RWPE2 (cell line): ENCODE results near the gene ME1.

Source experiments
- ATAC-seq: fragments of 200-7000 bp; cut with Tn5 transposase; 3 replicates; pipeline ENCODE4 v1.9.1; 2021; ENCODE audit warnings: low read depth
- DNase-seq: peaks from one replicate; pipeline ENCODE4 v3.0.0-alpha.2; 2020; ENCODE audit warnings: low spot score
- H3K27ac ChIP-seq: fragments of 450-650 bp; 2 replicates; pipeline ENCODE4 v1.5.1; 2017; ENCODE audit warnings: mild to moderate bottlenecking; ENCODE audit not compliant: poor library complexity, severe bottlenecking
- H3K27me3 ChIP-seq: fragments of 250-450 bp; sonication (Bioruptor Pico); 2 replicates; pipeline ENCODE4 v1.5.1; 2021; ENCODE audit warnings: mild to moderate bottlenecking, moderate library complexity; ENCODE audit not compliant: insufficient read depth, poor library complexity, severe bottlenecking
- H3K36me3 ChIP-seq: fragments of 250-450 bp; sonication (Bioruptor Pico); 2 replicates; pipeline ENCODE4 v1.5.1; 2020; ENCODE audit warnings: low read depth, mild to moderate bottlenecking, moderate library complexity
- H3K4me1 ChIP-seq: fragments of 250-450 bp; sonication (Bioruptor Pico); 2 replicates; pipeline ENCODE4 v1.5.1; 2021; ENCODE audit warnings: mild to moderate bottlenecking, moderate library complexity; ENCODE audit not compliant: insufficient read depth, poor library complexity, severe bottlenecking
- H3K4me3 ChIP-seq: fragments of 250-450 bp; sonication (Bioruptor Pico); 2 replicates; pipeline ENCODE4 v1.5.1; 2021; ENCODE audit warnings: mild to moderate bottlenecking, moderate library complexity; ENCODE audit not compliant: severe bottlenecking
- H3K9me3 ChIP-seq: fragments of 250-450 bp; sonication (Bioruptor Pico); 2 replicates; pipeline ENCODE4 v1.5.1; 2021; ENCODE audit warnings: mild to moderate bottlenecking, moderate library complexity; ENCODE audit not compliant: severe bottlenecking
- TF ChIP-seq, protein P1 (sequence below): fragments of 450-650 bp; IDR thresholded peaks from one replicate; pipeline ENCODE4 v1.5.1; 2017; ENCODE audit warnings: mild to moderate bottlenecking, moderate library complexity; ENCODE audit not compliant: poor library complexity, severe bottlenecking

ME1 gene

DNA sequence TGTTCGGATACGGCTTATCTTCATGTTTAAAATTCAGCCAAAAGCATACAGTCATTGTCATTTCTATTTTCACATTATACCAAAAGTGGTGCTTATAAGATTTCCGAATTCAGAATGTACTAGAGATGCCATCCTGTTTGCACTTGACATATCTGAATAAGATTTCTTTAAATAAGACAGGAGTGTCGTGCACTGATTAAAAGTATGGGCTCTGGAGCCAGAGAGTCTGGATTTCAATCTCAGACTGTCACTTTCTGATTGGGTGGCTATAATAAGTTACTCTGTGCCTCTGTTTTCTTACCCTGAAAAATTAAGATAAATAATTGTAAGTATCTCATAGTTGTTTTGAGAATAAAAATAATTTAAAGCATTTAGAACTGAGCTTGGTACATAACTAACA is 144.9 kb downstream of the ME1 start:
- TF ChIP-seq, protein P1, sequence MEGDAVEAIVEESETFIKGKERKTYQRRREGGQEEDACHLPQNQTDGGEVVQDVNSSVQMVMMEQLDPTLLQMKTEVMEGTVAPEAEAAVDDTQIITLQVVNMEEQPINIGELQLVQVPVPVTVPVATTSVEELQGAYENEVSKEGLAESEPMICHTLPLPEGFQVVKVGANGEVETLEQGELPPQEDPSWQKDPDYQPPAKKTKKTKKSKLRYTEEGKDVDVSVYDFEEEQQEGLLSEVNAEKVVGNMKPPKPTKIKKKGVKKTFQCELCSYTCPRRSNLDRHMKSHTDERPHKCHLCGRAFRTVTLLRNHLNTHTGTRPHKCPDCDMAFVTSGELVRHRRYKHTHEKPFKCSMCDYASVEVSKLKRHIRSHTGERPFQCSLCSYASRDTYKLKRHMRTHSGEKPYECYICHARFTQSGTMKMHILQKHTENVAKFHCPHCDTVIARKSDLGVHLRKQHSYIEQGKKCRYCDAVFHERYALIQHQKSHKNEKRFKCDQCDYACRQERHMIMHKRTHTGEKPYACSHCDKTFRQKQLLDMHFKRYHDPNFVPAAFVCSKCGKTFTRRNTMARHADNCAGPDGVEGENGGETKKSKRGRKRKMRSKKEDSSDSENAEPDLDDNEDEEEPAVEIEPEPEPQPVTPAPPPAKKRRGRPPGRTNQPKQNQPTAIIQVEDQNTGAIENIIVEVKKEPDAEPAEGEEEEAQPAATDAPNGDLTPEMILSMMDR, result no peak
- no peaks in the 10 kb centered on the region for H3K4me1 ChIP-seq
- no peaks in the 10 kb centered on the region for H3K36me3 ChIP-seq
- DNase-seq (no peak), ATAC-seq (no peak)
- H3K27me3 ChIP-seq, result no peaks in the 10 kb centered on the region
- no peak overlapping the region for H3K4me3 ChIP-seq
- no peak overlapping the region for H3K27ac ChIP-seq
- H3K9me3 ChIP-seq, result no peaks in the 10 kb centered on the region

DNA sequence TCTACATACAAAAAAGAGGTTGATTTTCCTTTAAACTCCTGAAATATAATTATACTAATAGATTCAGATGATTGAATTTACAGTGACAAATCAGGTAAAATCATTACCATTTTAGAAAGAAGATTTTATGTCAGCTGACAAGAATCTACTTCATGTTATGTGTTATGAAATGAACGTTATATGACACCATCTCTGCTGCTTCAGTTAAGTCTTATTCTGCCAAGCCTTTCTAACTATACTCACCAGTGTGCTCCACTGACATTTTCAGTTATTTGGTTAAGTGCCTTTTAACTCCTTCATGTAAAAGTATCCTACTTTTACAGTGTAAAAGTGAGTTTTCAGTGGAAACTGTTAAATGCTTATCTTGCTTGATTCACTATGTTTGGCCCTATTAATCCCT is 157.3 kb downstream of the ME1 start:
- Histone ChIP-seq H3K4me1 (peaks cover 9% of the 10 kb centered on the region), H3K4me3 (no peak overlapping the region), H3K27me3 (no peaks in the 10 kb centered on the region), H3K36me3 (no peaks in the 10 kb centered on the region), H3K27ac (no peak overlapping the region), H3K9me3 (no peaks in the 10 kb centered on the region)
- ATAC-seq (no peak), DNase-seq (no peak)
- TF ChIP-seq, protein P1, result no peak

DNA sequence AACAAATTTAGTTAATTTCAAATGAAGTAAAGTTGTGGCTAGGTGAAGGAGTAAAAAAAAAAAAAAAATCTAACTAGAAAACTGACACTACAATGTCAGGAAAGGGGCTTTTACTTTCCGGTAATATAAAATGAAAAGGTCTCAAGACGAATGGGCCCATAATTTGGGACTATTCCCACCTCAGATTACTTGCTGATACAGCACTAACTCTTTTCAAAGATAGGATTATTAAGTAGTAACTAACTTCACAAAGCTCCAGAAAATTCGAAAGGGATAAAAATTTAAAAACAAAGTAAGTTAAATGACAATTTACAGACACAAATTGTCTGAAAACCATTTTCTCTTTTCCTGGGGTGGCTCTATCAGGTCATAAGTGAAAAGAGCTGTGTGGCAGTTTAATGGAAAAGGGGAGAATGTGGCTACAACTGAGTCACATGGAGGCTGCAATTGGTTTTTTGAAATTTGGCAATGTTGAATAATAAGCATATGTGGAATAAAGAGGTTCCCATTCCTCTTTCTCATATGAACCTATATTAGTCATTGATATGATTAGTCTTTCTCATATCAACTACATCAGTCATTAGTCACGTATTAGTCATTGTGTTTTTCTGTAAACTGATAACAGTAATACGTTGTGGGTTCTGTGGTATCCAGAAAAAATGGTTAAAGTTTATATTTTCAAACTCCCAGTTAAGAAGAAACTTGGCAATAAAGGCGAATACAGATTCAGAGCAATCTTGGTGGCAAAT is 159.7 kb downstream of the ME1 start:
- TF ChIP-seq, protein P1, result no peak
- Histone ChIP-seq H3K4me3 (no peak overlapping the region), H3K36me3 (no peaks in the 10 kb centered on the region; the same call in 1 of the 2 replicates), H3K9me3 (no peaks in the 10 kb centered on the region), H3K4me1 (peaks cover 9% of the 10 kb centered on the region), H3K27me3 (no peaks in the 10 kb centered on the region), H3K27ac (no peak overlapping the region)
- ATAC-seq (peak; percentile 90), DNase-seq (no peak)

DNA sequence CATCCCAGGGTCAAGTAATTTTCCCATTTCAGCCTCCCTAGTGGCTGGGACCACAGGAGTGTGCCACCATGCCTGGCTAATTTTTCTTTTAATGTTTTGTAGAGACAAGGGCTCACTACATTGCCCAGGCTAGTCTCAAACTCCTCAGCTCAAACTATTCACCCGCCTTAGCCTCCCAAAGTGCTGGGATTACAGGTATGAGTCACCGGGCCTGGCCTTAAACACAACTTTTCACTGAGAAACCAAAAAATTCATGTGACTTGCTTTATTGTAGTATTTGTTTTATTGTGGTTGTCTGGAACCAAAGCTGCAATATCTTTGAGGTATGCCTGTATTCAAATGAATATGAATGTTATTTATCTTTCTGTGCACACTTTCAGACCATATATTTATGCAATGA is 165.5 kb downstream of the ME1 start:
- TF ChIP-seq, protein P1, result no peak
- peaks cover 5% of the 10 kb centered on the region for H3K4me1 ChIP-seq
- no peak overlapping the region for H3K4me3 ChIP-seq
- no peaks in the 10 kb centered on the region; the same call in 1 of the 2 replicates for H3K36me3 ChIP-seq
- H3K9me3 ChIP-seq, result no peaks in the 10 kb centered on the region
- DNase-seq, result no peak
- no peaks in the 10 kb centered on the region for H3K27me3 ChIP-seq
- peak; percentile 51; the same call in 1 of the 3 replicates for ATAC-seq
- H3K27ac ChIP-seq, result no peak overlapping the region

DNA sequence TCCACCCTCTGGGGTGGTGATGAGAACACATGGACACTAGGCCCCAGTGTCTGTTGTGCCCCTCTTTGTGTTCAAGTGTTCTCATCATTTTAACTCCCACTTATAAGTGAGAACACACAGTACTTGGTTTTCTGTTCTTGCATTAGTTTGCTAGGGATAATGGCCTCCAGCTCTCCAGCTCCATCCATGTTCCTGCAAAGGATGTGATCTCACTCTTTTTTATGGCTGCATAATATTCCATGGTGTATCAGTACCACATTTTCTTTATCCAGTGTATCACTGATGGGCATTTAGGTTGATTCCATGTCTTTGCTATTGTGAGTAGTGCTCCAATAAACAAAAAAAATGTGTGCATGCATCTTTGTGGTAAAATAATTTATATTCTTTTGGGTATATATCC is 170.3 kb downstream of the ME1 start:
- no peak overlapping the region for H3K4me3 ChIP-seq
- ATAC-seq (no peak), DNase-seq (no peak)
- H3K9me3 ChIP-seq, result no peaks in the 10 kb centered on the region
- no peaks in the 10 kb centered on the region for H3K27me3 ChIP-seq
- no peak overlapping the region for H3K27ac ChIP-seq
- TF ChIP-seq, protein P1, result no peak
- peaks cover 2% of the 10 kb centered on the region for H3K4me1 ChIP-seq
- H3K36me3 ChIP-seq, result no peaks in the 10 kb centered on the region
